GM21381 (cell line): ENCODE measurements around the gene ATCAY.
"Not testable (repeated sequence)": the region's sequence is repeated elsewhere in the genome, so short reads cannot be mapped to it uniquely, and the experiment has no call there.

Experiments used
- ATAC-seq: cut with Tn5 transposase; IDR thresholded peaks from one replicate; pipeline ENCODE4 v1.9.1; 2021; ENCODE audit warnings: mild to moderate bottlenecking, moderate library complexity; ENCODE audit not compliant: unreplicated experiment

The ATCAY gene

DNA sequence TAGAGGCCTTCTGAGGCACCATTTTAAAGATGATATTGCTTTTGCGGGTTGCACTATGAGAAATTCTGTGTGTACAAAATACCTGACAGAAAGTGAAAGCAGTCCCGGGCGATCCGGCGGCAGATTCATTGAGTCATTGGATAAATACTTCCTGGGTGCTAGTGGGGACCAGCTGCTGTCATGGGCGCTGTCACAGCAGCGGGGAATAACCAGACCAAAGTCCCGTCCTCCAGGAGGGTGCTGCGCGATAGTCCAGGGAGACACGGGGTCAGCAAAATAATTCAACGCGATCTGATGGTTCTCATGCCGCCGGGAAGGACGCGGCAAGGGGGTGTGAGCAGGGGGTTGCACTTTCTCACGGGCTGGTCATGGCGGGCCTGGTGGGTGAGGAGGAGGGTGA, 25.2 kb upstream of the ATCAY start:
- no peak for ATAC-seq

DNA sequence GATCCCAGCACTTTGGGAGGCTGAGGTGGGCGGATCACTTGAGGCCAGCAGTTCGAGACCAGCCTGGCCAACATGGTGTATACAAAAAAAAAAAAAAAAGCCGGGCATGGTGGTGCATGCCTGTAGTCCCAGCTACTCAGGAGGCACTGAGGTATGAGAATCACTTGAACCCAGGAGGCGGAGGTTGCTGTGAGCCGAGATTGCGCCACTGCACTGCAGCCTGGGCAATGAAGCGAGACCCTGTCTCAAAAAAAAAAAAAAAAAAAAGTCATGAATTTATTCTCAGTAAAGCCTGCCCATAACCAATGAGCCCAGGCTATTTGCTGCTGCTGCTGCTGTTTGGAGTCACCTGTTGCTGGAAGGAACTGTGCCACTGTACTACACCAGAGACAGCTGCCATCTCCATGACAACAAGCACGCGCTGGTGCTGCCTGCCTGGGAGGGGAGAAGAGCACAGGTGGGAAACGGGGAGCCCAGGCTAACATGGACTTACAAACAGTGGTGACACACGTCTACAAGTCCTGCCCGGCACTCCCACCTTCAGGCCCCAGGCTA, 23.0 kb upstream of the ATCAY start:
- no peak for ATAC-seq

GRCh38 chr19:3860499-3860898, 20.0 kb upstream of the ATCAY start:
- no peak for ATAC-seq

DNA sequence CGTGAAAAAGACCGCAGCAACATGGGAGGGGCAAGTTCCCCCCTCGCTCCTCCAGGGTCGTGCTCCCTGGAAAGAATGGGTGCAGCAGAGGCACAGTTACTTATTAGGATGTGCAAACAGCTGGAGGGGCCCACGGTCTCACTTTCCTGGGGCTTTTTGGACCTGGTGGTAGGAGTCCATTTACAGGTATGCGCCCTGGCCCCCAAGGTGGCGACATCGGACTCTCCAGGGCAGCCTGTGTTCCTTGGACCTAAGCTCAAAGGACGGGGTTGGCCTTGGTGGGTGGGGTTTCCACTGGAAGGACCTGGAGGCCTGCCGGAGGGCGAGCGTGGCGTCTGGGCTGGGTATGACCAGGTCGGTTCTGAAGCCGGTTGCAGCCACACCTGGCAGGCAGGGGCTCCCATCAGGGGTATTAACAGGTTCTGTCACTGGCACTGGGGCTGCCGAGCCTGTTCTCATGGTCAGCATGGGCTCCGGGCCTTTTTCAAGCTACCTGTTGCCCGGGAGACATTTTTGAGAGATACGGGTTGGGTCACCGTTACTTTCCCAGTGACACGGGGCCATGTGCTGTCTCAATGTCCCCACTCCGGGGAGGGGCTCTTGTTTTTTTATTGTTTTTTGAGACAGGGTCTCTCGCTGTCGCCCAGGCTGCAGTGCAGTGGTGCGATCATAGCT, 17.5 kb upstream of the ATCAY start:
- ATAC-seq, result no peak

DNA sequence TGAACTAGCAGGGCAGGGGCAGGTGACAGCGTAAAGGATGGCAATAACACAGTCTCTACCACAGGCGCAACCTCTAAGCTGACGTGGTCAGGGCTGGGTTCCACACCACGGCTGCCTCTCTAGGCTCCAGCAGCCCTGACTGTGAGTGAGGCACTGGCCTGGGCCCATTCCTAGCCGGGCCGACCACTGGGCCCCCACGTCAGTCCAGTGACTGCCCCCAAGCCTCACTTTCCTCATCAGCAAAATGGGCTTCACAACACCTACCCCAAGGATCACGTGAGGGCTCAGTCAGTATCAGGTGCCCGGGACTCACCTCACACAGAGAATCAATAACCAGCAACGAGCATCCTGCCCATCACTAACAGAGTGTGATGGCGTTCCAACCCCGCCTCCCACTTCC, 16.8 kb upstream of the ATCAY start:
- no peak for ATAC-seq

GRCh38 chr19:3866910-3867638, 13.4 kb upstream of the ATCAY start:
- no peak for ATAC-seq

- no peak for ATAC-seq
Observed at GRCh38 chr19:3867971-3868769, 12.3 kb upstream of the ATCAY start.

GRCh38 chr19:3868770-3869456, 11.6 kb upstream of the ATCAY start, which contains the start of gene ZFR2:
Gene ZFR2, minus strand, starts transcription at chr19:3869038. Its CDS starts 21 bp downstream, at chr19:3869017.
- ATAC-seq, result no peak

DNA sequence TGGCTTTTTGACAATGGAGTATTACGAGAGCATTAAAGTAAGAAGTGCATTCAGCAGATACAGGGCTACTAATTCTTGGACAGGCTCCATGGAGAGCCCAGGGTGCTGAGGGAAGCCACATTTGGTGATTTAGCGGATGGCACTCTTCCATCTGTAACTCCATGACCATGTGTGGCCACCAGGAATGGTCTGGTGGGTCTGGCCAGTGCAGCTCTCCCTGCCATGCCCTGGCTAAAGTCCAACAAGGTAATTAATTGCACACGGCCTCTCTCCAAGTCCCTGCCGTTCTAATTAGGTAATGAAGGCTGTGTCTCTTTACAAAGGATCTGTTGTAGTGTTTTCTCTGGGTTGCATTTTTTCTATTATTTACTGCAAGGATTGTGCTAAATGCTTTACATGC, 7.3 kb upstream of the ATCAY start:
- no peak for ATAC-seq

DNA sequence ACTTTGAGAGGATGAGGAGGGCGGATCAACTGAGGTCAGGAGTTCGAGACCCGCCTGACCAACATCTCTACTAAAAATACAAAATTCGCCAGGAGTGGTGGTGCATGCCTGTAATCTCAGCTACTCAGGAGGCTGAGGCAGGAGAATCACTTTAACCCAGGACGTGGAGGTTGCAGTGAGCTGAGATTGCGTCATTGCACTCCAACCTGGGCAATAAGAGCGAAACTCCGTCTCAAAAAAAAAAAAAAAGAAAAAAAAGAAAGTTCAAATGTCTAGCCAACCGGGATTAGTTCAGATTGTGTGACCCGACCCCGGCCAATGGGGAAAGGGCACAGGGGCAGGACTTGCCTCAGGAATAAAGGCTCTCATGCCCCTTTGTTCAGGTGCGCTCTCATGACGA, 5.8 kb upstream of the ATCAY start:
- not testable (repeated sequence) for ATAC-seq

DNA sequence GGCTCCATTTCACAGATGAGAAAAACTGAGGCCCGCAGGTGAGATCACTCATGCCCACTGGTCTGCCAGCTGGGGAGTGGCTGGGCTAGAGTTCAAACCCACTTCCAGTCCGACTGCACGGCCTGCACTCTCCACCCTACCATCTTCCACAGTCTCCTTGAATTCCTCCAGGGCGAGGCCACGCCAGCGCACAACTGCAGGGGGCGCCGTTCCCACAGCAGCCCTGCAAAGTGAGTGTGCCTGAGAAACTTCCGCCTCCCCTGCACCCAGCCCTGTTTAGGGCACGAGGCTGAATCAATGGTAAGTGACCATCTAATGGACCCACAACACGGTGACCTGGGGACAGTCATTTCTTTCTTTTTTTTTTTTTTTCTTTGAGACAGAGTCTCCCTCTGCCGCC, 829 bp upstream of the ATCAY start:
- no peak for ATAC-seq

DNA sequence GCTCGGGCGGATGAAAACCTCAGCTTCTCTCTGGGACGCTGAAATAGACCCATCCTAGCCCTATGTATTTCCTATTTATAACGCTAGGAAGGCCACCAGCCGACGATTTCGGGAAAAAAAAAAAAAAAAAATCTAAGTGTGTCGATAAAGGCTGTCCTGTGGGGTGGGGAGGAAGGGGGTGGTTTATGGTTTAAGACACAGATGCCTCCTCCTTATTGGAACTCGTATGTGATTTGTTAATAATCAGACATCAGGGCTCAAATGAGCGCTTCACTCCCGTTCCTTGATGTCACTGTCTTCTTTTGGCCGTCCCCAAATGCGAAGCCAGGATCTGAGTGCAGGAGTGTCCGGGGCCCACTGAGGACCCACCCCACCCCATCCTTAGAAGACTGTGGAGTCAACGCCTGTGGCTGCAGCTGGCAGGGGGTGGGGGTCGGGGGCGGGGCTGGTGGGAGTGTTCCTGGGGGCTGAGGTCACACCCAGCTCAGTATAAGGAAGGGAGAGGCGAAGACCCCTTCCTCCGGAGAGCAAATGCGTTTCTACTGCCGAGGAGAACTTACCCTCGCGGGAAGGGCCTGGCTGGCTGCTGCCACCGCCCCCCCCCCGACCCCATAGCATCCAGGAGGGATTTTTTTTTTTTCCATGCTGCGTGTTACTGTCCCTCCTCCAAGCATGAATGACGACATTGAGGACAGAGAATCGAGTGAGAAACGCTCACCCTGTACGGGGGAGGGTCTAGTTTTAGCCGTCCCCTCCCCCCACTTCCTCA, 971 bp downstream of the ATCAY start:
- no peak for ATAC-seq

GRCh38 chr19:3882041-3882384, 1.5 kb downstream of the ATCAY start:
- no peak for ATAC-seq

DNA sequence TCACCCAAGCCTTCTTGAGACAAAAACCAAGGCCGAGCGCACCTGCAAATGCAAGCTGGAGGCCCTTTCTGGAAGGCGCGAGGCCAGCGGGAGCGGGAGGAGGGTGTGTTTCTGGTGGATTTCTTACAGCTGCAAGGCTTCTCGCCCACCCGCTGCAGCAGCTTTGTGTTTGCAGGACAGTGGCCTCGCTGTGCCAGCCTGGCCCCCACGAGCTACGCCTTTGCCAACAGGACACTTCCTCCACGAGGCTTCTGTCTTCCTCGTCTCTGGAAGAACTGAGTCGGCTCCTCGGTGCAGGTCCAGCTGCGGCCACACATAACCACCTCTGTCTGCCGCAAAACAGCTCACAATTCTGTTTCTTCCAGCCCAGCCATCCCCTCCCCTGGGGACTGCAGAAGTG, 10.1 kb downstream of the ATCAY start:
- no peak for ATAC-seq

DNA sequence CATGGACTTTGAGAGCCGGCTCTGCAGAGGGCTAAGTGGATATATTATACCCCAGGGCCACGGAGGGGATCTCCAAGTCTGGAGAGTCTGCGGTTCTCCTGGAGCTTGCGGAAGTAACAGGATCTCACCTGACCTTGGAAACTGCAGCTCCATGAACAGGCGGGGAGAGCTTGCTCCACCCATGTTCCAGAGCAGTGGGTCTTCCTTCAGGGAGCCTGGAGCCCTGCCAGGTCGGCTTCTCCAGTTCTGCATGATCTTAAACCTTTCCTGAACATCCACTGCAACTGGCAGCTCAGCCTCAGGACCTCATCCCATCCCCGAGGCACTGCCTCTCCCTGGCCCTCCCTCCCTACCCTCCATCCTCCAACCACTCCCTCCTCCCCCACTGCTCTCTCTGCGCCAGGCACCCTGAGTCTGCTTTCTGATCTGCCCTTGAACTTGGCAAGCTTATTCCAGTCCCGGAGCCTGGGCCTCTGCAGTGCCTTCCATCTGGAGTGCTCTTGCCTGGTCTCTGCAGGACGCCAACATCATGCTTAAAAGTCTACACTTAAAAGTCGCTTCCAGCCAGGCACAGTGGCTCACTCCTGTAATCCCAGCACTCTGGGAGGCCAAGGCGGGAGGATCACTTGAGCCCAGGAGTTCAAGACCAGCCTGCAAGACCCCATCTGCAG, 13.2 kb downstream of the ATCAY start:
- ATAC-seq, result no peak

- not testable (repeated sequence) for ATAC-seq
Observed at GRCh38 chr19:3894959-3895358, 14.5 kb downstream of the ATCAY start.

DNA sequence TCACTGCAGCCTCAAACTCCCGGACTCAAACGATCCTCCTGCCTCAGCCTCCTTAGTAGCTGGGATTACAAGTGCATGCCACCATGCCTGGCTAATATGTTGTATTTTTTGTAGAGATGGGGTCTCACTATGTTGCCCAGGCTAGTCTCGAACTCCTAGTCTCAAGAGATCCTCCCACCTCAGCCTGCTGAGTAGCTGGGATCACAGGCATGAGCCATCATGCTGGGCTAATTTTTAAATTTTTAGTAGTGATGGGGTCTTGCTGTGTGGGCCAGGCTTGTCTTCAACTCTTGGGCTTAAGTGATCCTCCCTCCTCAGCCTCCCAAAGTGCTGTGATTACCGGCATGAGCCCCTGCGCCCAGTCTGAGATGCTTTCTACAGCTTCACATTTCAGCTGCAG, 15.3 kb downstream of the ATCAY start:
- ATAC-seq, result no peak

DNA sequence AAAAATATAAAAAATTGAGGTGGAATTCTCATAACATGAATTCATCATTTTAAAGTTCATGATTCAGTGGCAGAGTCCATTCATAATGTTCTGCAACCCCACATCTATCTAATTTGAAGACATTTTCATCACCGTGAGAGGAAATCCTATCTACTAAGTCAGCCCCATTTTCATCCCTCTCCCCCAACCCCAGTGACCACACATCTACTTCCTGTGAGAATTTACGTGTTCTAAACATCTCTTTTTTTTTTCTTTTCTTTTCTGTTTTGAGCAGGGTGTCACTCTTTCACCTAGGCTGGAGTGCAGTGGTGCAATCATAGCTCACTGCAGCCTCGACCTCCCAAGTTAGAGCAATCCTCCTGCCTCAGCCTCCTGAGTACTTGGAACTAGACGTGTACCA, 17.5 kb downstream of the ATCAY start:
- ATAC-seq, result no peak

- ATAC-seq, result no peak
Observed at GRCh38 chr19:3898426-3898825, 17.9 kb downstream of the ATCAY start.
